Breast epithelium (tissue), 3 donors: Measurements from ENCODE around the gene ADARB1.

ENCODE experiments used
- POLR2A ChIP-seq: fragments of 450-650 bp; IDR thresholded peaks from one replicate; pipeline ENCODE4 v1.6.1; 2016; ENCODE audit warnings: antibody characterized with exemption, mild to moderate bottlenecking, moderate library complexity
- POLR2AphosphoS5 ChIP-seq, 3 donors: sonication (generic); formaldehyde crosslinking; IDR thresholded peaks; one replicate each; pipeline ENCODE4 v1.6.1; 2017; ENCODE audit warnings: antibody characterized with exemption in 3 of 3
- TF ChIP-seq, protein P1 (sequence below), 3 donors: fragments of 450-650 bp; IDR thresholded peaks; one replicate each; pipeline ENCODE4 v1.5.1; 2016 to 2017; ENCODE audit warnings: antibody characterized with exemption in 3 of 3, mild to moderate bottlenecking in 3 of 3, moderate library complexity in 3 of 3

DNA sequence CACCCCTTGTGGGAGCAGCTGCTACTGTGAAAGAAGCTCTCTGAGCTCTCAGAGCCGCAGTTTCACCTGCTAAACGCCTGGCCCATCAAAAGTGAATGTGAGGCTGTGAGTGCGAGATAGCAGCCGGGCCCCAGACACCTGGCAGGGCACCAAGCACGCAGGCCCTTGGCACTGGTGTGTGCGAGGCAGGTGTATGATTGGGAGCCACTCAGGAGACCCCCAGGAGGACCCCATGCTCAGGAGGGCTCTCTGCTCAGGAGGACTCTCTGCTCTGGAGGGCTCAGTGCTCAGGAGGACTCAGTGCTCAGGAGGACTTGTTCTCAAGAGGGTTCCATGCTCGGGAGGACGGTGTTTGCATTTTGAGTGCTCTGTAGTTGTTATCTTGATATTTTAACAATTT is 14.3 kb upstream of the ADARB1 start:
- TF ChIP-seq, protein P1, sequence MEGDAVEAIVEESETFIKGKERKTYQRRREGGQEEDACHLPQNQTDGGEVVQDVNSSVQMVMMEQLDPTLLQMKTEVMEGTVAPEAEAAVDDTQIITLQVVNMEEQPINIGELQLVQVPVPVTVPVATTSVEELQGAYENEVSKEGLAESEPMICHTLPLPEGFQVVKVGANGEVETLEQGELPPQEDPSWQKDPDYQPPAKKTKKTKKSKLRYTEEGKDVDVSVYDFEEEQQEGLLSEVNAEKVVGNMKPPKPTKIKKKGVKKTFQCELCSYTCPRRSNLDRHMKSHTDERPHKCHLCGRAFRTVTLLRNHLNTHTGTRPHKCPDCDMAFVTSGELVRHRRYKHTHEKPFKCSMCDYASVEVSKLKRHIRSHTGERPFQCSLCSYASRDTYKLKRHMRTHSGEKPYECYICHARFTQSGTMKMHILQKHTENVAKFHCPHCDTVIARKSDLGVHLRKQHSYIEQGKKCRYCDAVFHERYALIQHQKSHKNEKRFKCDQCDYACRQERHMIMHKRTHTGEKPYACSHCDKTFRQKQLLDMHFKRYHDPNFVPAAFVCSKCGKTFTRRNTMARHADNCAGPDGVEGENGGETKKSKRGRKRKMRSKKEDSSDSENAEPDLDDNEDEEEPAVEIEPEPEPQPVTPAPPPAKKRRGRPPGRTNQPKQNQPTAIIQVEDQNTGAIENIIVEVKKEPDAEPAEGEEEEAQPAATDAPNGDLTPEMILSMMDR (IDR thresholded peaks at IDR 0.05): no peak
- TF ChIP-seq POLR2A (no peak), POLR2AphosphoS5 (IDR thresholded peaks at IDR 0.05) (no peak)
